Measurements from ENCODE around the gene TP53I13.

TP53I13 gene

GRCh38 chr17:29590411-29591145 is 22.1 kb downstream of the TP53I13 start:
- DNase-seq (ENCODE audit: low read depth) = no peak
- TF ChIP-seq, protein P1, sequence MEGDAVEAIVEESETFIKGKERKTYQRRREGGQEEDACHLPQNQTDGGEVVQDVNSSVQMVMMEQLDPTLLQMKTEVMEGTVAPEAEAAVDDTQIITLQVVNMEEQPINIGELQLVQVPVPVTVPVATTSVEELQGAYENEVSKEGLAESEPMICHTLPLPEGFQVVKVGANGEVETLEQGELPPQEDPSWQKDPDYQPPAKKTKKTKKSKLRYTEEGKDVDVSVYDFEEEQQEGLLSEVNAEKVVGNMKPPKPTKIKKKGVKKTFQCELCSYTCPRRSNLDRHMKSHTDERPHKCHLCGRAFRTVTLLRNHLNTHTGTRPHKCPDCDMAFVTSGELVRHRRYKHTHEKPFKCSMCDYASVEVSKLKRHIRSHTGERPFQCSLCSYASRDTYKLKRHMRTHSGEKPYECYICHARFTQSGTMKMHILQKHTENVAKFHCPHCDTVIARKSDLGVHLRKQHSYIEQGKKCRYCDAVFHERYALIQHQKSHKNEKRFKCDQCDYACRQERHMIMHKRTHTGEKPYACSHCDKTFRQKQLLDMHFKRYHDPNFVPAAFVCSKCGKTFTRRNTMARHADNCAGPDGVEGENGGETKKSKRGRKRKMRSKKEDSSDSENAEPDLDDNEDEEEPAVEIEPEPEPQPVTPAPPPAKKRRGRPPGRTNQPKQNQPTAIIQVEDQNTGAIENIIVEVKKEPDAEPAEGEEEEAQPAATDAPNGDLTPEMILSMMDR (IDR thresholded peaks at IDR 0.05; ENCODE audit: insufficient read depth, low read depth, low read length, missing control alignments) = no peak
- peak overlapping the region; percentile 60 for H3K4me3 ChIP-seq (ENCODE audit: low read depth, low read length)

- TF ChIP-seq, protein P1 (IDR thresholded peaks at IDR 0.05; ENCODE audit: insufficient read depth, low read depth, low read length, missing control alignments) = no peak
- no peak overlapping the region; the same call in 1 of the 2 replicates for H3K4me3 ChIP-seq (ENCODE audit: low read depth, low read length)
- DNase-seq (ENCODE audit: low read depth) = peak; percentile 46
These were observed 22.7 kb downstream of the TP53I13 start for GRCh38 chr17:29591146-29591736.

DNA sequence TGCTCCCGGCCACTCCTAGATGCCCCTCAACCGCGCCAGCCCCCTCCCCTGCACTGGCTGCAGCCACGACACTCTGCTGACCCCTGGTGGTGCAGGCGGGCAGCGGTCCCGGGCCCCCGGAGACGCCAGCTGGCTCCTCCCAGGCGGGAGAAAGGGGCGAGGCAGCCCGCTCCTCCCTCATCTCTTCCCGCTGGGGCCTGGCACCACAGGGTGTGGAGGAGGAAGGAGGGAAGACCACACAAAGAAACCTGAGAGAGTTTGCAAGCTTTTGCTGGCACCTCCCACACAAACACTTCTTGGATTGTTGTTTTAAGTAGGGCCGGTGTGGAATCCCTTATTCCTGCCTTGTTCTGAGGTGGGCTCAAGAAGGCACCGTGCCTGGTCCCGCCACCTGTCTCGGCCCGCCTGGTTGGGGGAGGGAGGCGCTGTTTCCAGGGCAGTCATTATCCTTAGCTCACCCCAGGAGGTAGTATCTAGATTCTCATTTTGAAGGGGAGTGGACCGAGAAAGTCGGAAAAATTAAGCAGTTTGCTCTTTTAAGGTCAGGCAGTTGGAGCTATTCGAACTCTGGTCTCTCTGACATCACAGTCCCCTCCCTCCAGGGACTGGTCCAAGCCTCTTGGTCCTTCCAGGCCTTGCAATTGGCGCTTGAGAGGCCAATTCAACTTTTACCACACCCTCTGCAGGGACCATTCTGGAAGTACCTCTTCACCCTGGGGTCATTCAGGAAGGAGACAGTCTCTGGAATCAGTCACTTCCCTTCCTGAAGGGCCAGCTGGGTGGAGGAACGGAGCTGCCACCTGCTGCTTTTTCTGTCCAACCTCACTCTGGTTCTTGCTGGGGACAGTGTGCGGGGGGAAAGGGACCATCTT is 23.5 kb downstream of the TP53I13 start:
- no peak overlapping the region; the same call in 1 of the 2 replicates for H3K4me3 ChIP-seq (ENCODE audit: low read depth, low read length)

DNA sequence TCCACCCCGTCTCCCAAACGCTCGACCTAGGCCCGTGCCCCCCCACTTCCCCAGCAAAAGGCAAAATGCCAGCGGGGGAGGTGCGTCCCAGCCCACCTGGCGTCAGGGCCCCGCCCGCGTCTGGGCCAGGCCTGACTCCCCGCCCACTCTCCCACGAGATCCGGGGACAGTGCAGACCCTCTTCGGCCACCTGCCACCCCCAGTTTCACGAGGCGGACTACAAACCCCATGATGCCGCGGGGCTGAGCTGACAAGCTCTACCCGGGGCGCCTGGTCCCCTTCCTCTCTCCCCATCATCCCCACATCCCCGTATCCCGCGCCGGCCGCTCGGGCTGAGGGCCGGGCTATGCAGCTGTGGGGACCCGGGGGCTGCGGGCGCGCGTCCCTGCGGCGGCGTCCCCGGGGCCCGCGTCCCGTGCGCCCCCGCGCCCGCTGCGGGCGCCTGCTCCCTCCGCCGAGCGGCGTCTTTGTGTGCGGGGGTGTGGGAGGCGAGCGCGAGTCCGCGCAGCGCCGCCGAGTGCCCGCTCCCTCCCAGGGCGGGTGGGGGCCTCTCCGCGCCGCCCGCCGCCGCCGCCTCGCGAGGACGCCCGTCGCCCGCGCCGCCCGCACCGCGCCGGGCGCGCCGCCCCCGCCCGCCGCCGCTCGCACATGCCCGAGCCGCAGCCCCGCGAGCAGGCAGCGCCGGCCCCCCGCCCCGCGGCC is 24.5 kb downstream of the TP53I13 start, which contains the start of gene ANKRD13B:
Gene ANKRD13B, plus strand, starts transcription at position 283 of the 702 bp plus-strand sequence. CDS start 490 bp downstream, outside the sequence.
- DNase-seq (ENCODE audit: low read depth) = peak; percentile 55
- TF ChIP-seq, protein P1 (IDR thresholded peaks at IDR 0.05; ENCODE audit: insufficient read depth, low read depth, low read length, missing control alignments) = no peak
- peak within 1 kb of the TSS; percentile 44 for H3K4me3 ChIP-seq (ENCODE audit: low read depth, low read length)

More for the DNA sequence above, 23.5 kb downstream of the TP53I13 start:
- DNase-seq (ENCODE audit: low read depth) = peak; percentile 75
- TF ChIP-seq, protein P1 (IDR thresholded peaks at IDR 0.05; ENCODE audit: insufficient read depth, low read depth, low read length, missing control alignments) = peak; percentile 95

- DNase-seq (ENCODE audit: low read depth) = no peak
- TF ChIP-seq, protein P1 (IDR thresholded peaks at IDR 0.05; ENCODE audit: insufficient read depth, low read depth, low read length, missing control alignments) = peak; percentile 25
- peak overlapping the region; percentile 40 for H3K4me3 ChIP-seq (ENCODE audit: low read depth, low read length)
These were observed 25.4 kb downstream of the TP53I13 start for GRCh38 chr17:29593591-29594518.
